ENCODE results near the gene PCYT2.

DNA sequence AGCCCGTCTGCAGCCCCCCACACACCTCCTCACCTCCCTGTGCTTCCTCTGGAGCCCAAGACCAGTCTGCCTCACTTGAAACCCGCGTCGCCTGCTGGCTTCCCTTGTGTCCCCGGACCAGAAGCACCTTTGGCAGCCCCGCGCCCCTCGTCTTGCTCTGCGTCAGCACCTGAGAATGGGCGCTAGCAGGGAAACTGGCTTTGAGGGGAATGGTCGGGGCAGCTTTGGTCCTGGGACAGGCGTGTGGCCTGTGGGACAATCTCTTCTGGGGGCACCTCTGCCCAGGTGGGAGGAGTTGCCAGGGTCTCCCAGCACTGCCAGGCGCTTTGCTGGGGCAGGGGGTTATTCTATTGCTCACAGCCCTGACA is 20.0 kb upstream of the PCYT2 start:
- TF ChIP-seq, protein P1, sequence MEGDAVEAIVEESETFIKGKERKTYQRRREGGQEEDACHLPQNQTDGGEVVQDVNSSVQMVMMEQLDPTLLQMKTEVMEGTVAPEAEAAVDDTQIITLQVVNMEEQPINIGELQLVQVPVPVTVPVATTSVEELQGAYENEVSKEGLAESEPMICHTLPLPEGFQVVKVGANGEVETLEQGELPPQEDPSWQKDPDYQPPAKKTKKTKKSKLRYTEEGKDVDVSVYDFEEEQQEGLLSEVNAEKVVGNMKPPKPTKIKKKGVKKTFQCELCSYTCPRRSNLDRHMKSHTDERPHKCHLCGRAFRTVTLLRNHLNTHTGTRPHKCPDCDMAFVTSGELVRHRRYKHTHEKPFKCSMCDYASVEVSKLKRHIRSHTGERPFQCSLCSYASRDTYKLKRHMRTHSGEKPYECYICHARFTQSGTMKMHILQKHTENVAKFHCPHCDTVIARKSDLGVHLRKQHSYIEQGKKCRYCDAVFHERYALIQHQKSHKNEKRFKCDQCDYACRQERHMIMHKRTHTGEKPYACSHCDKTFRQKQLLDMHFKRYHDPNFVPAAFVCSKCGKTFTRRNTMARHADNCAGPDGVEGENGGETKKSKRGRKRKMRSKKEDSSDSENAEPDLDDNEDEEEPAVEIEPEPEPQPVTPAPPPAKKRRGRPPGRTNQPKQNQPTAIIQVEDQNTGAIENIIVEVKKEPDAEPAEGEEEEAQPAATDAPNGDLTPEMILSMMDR (IDR thresholded peaks at IDR 0.05) = no peak
- TF ChIP-seq EP300 (IDR thresholded peaks at IDR 0.05) = no peak
- no peak for TF ChIP-seq POLR2A (IDR thresholded peaks at IDR 0.05)
